CD4-positive, alpha-beta T cell treated with Interleukin-17A for 4 hours (primary cell): ENCODE measurements around the gene CBFA2T2.
A peak's percentile ranks its signal among the peaks of the same experiment; 100 is the strongest.

ENCODE experiments used
- DNase-seq: peaks from one replicate; pipeline ENCODE4 v3.0.0-alpha.2; 2020; ENCODE audit warnings: mixed read lengths

Gene CBFA2T2

DNA sequence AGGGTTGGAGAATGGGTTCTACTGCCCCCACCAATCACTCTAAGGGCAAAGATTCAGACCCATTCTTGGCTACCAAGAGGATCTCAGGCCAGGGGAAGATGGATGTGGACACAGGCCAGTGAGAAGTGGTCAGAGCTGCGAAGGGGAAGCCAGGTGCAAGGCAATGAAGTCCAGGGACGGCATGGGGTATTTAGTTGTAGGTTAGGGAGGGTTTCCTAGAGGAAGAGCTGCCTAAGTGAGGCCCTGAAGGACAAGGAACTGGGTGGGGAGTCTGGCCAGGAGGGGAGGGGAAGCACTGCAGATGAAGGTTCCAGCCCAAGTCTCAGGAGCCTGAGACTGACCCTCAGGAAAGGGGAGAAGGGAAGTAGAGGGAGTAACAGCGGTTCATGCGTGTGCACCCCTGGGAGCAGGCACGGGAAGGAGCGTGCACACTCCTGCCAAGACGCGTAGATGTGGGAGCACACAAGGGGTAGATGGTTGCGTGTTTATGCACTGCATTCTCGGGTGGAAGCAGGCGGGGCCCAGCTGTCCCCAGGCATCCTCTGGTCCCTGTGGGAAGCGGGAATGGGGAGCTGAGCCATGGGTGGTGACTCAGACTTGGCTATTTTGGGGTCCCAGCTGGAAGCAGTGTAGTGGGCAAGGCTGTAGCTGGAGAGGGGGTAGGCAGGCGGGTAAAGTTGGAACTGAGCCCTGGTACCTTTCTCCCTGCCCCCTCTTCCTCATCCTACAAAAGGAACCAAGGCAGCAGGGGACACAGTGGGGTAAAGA is 180.2 kb downstream of the CBFA2T2 start:
- DNase-seq, result no peak

DNA sequence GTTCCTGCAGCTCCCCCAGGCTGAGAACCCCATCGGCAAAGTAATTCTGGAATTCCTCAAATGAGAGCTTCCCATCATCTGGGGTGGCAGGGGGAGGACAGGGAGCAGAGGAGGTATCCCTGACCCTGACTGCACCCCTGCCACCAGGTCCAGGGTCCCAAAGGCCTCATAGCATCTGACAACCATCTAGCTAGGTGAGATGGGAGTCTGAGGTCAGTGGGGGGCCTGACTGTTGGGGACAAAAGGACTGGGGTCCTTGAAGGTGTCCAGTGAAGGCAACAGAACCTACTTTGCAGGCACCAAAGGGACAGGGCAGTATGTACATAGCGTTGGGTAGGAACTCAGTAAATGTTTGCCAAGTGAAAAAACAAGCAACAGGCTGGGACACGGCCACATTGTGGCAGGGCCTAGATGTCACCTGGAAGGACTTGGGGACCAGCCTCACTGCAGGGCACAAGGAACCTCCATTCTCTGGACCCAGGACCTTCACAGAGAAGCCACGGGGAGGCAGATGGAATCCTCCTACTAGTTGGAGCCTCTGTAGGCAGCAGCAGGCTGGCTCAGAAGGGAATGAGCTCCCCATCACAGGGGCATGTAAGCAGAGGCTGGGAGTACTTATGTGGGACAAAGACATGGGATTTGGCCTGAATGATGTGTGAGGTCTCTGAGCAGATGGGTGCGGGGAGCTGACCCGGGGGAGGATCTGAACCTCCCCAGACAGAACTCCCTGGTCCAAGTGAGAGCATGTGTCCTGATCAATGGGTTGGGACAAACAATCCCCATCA is 181.0 kb downstream of the CBFA2T2 start:
- no peak for DNase-seq

DNA sequence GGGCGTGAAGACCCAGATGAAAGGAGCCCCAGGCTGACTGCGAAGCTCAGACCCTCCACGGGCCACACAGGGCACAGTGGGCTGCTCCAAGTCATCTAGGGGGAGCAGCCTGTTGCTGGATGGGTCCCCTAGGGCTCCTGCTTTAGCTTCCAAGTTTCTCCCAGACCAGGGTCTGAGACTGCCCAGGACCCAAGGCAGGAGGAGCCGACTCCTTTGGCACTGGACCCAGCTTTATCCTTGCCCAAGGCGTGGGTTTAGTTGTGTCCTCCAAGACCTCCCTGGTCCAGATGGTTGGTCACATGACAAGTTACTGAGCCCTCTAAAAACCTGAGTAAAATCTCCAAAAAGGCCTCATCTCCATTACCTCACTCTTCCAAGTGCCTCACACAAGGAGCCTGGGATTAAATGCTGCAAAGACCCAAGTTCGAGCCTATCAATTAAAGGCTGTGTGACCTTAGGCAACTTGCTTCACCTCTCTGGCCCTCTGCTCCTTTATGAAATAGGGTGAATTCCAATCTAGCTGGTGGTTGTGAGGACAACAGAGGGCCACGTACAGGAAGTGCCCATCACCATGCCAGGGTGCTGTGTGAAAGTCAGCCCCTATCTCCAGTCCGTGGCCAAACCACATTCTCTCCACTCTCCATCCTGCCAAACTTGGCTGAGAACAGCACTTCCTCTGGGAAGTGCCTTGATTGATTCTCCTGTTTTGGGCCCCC is 181.8 kb downstream of the CBFA2T2 start:
- no peak for DNase-seq

DNA sequence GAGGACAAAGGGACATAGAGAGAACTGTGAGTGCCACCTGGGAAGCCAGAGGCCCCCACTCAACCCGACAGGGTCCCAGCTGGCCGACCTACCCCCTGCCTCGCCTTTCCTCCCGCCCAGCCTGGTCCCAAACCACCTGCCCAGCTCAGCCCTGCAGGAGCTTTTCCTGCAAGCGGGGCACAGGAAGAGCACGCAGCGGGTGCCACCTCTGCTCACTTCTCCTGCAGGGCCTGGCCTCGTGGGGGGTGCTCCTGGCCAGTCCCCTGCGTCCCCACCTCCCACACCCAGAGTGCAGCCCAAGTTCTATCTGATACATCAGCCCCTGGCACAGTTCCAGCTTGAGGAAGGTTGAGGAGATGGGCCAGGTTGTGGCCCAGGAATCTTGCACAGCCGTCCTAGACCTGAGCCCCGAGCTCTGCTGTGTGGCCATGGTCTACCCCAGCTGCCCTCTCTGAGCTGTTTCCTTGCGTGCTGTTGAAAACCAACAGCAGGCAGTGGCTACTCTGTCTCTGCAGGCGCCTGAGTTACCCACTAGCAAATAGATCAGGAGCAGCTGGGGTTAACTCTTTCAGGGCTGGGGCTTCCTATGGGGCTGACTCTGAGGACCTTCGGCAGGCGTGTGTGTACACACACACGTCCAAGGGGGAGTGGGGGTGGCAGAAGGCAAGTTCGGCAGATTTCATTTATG is 182.7 kb downstream of the CBFA2T2 start:
- DNase-seq, result no peak

DNA sequence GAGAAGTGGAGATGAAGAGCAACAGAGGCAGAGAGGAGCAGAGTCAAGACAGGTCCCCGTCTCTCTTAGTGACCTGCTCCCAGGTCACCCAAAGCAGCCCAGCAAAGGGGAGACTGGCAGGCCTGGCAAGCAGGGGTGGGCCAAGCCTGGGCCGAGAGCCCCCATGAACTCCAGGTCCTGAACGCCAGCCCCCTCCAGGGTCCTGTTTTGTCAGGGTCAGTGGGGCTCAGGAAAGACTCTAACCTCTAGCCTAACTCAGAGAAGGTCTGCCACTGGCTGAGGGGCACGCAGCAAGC is 183.2 kb downstream of the CBFA2T2 start:
- no peak for DNase-seq

DNA sequence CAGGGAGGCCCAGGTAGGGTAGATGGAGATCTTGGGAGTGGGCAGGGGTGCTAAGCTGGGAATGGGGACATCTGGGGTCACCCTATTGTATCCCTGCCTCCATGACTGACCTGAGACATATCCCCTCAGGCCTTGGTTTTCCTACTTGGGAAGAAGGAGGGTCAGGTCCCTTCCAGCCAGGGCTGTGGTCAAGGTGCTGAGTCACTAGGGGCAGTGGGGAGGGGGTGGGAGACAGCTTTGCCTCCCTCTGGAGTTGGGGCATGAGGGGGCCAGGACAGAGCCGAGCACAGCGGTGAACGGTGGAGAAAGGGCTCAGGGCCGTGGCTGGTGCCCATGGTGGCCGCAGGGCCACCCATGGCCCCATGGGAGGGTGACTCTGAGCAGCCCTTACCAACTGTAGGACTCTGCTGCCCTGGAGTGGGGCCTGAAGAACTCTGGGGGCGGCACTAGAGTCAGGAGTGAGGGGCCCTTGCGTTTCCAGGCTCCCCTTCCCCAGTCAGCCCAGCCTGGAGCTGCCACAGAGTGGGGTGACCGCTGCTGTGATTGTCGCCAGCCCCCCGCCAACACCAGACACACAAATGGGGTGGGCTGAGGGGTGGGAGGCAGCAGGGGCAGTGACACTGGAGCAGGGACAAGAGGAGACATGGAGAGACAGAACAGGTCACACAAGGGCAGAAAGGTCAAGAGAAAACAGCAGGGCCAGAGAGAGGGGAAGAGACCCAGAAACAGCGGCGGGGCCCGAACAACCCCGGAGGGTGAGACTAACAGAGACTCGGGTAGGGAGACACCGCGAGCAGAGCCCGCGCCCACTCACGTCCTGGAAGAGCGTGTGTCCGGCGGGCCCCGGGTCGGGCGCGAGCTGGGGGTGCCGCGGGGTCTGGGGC is 183.8 kb downstream of the CBFA2T2 start:
- DNase-seq, result no peak

DNA sequence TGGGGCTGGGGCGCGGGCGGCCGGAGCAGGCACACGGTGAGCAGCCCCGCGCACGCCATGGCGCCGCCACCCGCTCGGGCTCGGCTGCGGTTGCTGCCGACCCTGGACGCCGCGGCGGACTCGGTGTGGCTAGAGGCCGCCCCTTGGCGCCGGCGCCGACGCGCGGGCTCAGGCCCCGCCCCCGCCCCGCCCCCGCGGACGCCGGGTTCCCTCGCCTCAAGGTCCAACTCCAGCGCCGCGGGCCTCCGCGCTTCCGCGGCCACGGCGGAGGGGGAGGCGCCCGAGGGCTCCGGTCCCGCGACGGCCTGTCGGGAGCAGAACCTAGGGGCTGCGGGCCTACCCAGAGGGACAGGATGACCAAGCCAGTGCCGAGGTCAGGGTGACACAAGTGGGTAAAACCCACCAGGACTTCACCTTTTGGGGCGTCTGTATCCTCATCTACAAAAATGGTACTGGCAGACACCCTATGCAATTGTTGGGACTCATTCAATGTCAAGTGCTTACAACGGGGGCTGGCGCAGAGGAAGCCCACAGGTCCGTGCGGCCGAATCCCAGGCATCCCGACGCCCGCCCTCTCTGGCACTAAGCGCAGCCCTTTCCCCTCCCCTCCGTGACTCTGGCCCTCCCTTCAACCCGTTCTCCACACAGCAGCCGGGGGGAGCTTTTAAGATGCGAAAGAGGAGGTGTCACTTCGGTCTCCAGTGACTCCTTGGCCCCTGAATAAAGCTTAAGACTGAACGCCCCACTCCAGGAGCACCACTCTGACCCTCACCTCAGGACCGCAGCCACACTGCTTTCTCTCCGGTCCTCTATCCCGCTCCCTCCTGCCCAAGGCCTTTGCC is 184.6 kb downstream of the CBFA2T2 start, which contains the start of gene NECAB3:
NECAB3 (minus strand) TSS at position 135 of the 842 bp plus-strand sequence; CDS start at position 59, 76 bp downstream.
- DNase-seq, result peak; percentile 75

DNA sequence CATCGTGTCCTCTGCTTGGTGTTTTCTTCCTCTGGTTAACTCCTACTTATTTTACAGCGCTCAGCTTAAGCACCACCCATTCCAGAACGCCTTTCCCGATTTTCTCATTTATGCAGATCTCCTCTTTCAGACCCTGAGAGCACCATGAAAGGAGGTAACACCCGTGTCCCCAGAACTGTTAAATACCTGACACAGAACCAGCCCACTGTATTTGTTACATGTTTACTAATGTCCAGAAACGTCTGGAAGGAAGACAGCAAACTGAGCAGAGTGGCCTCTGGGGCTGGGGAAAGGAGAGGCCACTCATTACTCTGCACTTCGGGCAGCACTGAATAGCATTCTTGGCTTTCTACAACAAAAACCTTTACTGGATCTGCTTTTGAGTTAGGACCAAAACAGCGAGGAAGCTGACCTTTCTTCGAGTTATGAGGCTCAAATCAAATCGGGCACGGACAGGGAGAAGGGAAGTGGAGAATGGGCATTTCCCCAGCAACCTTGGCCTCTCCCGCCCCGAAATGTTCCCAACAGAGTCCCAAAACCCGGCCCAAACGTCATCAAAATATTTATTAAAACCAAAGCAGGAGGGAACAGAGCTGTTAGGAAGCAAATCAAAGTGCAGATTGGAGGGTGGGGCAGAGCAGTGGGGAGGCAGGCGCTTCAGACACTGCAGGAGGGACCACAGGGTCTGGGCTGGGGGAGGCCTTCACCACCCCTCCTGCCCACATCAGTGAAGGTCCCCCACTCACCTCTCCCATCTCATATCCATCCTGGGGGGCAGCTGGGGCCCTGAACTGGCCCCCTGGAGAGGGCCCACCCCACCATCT is 185.5 kb downstream of the CBFA2T2 start:
- DNase-seq, result no peak

DNA sequence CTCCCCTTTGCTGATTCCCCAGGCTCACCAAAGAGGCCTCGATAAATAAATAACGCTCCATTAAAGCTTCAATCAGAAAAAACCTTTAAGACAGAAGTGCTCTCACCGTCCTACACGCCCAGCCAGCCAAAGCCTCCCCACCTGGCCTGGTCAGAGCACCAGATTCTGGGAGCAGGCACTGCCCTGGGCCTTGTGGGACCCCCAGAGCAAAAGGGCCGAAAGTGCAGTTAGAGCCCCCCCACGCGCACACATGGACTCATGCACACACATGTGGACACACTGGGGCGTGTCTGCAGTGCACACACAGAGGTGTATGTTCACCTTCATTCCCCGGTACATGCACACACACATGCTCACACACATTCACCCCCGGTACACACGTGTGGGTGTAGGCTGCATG is 186.2 kb downstream of the CBFA2T2 start:
- no peak for DNase-seq

DNA sequence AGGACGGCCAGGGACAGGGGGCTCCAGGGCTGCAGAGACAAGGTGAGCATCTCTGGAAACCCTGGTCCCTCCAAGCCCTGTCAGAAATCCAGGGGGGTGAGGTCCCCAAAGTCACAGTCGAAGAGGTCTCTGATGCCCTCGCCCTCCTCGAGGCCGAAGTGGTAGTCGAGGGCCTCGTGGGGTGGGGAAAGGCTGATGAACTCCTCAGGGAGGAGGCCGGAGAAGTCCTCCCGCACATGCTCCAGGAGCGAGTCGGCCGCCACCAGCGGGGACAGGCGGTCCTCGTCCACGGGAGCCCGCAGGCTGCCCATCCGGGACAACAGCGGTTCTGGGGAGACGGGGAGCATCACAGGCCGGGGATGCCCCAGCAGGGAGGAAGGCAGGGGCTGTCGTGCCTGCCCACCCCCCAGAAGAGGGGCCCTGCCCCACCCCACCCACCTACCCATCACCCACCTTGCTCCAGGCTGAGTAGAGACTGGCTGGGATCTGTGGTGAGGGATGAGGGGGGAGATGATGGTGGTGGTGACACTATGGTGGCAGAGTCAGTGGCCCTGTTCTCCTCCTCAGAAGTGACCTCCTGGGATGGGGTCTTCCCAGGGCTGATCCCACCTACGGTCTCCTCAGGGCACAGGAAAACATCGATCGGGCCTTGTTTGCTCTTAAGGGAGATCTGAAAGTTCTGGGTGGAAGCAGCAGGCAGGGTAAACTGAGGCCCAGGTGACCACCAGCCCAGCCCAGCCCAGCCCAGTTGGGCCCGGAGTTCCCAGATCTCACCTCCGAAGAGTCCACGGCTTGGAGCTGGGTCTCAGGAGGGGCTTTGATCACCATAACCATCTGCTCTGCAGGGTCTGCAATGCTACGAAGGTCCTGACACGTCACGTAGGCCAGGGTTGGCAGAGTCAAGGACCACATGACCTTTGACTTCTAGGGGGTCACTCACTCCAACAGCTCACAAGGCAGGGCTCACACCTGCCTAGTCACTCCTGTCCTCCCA is 187.1 kb downstream of the CBFA2T2 start:
- no peak for DNase-seq

DNA sequence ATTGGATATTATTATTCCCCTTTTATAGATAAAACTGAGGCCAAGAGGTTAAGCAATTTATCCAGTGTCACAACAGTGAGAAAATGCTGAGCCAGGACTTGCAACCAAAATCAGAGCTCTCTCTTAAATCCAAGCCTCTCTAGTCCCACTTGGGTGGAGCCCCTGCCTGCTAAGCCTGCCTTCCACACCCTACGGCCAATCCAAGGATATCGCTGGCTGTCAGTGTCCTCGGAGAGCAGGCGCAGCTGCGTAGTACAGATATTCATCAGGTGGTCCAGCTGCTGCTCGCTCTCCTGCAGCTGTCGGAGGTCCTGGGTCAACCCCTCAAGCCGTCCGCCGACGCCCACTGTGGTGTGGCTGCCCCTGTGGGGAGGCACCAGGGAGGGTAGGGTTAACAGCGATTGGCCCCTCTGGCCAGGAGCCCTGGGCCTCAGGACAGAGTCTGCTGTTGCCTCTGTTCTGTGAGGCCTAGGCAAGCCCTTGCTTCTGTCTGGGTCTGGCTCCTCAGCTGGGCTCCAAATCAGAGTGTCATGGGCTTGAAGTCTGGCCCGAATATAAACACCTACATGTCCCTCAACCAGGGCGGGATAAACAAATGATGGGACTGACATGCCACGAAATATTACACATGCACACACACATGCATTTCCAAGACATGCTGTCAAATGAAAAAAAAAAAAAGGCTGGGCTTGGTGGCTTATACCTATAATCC is 188.3 kb downstream of the CBFA2T2 start:
- DNase-seq, result no peak

DNA sequence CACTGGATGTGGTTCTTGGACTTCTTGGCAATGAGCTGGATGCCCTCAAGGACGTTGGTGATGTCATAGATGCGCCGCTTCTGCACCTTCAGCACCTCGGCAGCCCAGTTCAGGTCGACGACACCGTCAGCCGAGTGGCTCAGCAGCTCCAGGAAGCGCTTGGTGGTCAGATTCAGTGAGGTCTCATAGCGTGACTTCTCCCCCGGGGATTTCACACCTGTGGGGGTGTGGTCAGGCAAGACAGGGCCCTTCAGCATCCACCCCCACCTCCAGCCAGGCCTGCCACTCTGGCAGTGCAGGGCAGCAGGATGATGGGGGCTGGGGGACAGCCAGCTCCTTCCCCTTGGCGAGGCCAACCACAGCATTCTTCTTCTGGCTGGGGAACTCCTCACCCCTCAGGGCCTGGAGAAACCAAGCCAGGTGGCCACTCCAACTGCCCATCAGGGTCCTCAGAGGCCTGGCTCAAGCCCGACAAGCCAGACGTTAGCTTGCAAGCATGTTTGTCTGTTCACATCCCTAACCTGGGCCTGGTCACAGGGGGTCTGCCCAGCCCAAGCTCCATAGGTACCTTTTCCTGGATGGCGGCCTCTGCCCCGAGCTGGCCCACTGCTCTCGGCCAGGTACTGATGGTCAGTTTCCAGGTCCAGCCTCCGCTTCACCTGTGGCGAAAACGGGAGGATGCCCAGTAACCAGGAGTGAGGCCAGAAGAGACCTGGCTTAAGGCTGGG is 190.0 kb downstream of the CBFA2T2 start:
- DNase-seq, result peak; percentile 68

DNA sequence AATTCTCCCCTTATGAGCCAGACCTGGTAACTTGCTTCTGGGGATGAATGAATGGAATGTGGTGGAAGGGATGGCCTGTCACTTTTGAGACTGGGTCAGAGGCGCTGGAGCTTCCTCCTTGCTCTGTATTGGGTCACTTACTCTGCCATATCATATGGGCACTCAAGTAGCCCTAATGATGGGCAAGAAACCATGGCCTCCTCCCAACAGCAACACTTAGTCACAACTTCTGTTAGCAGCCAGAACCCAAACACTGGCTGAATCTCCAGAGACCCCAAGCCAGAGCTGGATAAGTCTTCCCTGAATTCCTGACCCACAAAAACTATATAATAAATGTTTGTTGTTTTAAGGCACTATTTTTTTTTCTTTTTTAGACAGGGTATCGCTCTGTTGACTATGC is 190.8 kb downstream of the CBFA2T2 start:
- DNase-seq, result no peak

DNA sequence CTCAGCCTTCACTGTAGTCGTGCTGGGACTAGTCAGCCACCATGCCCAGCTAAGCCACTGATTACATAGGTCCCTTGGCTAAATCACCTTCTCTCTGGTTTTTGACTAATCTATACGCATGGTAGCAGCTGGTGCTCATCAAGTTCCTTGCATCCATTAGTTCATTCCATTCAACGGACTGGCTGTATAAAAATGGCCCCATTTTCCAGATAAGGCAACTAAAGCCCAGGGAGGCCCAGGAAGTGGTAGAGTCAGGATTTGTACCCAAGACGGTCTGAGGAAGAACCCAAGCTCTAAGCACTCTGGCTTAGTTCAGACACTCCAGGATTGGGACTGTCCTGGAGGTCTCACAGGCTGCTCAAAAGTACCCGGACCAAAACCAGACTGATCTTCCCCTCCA is 191.4 kb downstream of the CBFA2T2 start:
- DNase-seq, result no peak

DNA sequence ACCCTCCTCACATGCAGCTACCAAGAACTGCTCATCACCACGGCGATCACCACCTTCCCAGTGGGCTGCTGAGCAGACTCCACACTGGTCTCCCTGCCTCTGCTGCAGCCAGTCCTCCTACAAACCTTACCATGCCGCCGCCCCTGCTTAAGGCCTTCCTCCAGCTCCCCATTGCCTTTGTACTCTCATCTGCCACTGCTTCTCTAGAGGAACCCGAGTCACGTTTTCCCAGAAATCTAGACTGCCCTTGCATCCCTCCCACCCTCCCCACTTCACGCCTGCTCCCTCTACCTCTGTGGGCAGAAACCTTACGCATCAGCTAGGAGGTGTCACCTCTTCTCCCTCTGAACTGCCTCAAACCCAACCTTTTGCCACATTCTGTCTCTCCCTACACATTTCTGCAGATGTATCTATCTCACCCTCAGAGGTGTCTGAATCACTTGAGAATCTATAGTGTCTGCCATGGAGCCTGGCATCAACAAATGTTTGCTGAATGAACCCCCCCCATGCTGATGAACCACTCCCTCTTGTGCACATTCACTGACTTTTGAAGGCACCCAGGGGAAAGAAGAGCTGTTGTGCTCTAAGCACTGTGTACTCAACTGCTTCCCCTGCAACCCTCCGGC is 191.9 kb downstream of the CBFA2T2 start:
- no peak for DNase-seq

DNA sequence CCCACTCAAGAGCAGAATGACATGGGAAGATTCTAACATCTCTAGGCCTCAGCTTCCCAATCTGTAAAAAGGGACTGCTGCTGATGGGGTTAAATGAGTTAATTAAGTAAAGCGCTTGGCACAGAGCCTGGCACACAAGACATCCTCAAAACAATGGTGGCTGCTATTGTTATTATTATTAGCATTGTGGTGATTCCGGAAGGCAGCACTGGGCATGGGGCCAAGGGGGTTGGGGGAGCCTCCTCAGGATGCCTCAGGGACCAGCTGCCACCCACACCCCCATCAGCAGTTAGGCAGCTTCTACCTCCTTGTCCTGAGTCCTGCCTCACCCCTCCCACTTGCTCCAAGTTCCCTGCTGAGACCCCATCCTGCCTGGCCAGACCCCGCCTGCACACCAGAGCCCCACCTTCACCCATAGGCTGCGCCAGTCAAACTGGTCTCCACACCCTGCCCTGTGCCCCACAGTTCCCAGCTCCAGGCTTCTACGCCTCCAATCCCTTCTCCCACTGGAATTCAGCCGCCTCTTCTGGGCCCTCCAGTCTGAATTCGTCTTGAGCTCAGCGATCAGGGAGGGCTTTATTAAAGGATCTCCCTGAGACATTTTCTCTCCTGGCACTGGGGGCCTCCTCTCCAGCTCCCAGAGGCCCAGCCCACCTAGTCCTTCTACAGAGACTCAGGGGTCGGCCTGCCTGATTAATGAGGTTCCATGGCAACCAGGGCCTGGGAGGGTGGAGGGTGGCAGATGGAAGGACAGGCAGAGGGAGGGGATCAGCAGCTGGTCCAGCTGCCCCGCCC is 194.8 kb downstream of the CBFA2T2 start:
- no peak for DNase-seq
